HepG2 (cell line): ENCODE measurements around the gene GPS1. TPM values are rescaled to one million over a fixed set of nuclear protein-coding genes. Genes with fewer than 3 reads are reported as not detected.

ENCODE experiments used
- ATF6 ChIP-seq: sonication (generic); formaldehyde crosslinking; conservative IDR thresholded peaks from 2 replicates; pipeline ENCODE4 v1.4.0; 2020; ENCODE audit warnings: missing genetic modification reagents
- FIP1L1 ChIP-seq: fragments of 200-400 bp; formaldehyde crosslinking; IDR thresholded peaks from 2 replicates; pipeline ENCODE4 v1.6.1; 2018; ENCODE audit warnings: low read depth, mild to moderate bottlenecking, low read length, moderate library complexity, borderline replicate concordance; ENCODE audit not compliant: insufficient read depth
- GATAD1 ChIP-seq: IDR thresholded peaks from 2 replicates; pipeline ENCODE4 v1.6.1; 2016; ENCODE audit warnings: missing genetic modification reagents, missing compliant biosample characterization
- KAT8 ChIP-seq: IDR thresholded peaks from 2 replicates; pipeline ENCODE4 v1.6.1; 2016; ENCODE audit warnings: missing genetic modification reagents, missing compliant biosample characterization
- LRRFIP1 ChIP-seq: sonication (generic); formaldehyde crosslinking; conservative IDR thresholded peaks from 2 replicates; pipeline ENCODE4 v1.4.0; 2020; ENCODE audit warnings: missing genetic modification reagents
- NCOA5 ChIP-seq: sonication (generic); formaldehyde crosslinking; IDR thresholded peaks from 2 replicates; pipeline ENCODE4 v1.4.0; 2020; ENCODE audit warnings: missing genetic modification reagents
- NRL ChIP-seq: sonication (generic); formaldehyde crosslinking; IDR thresholded peaks from 2 replicates; pipeline ENCODE4 v1.5.0; 2020; ENCODE audit warnings: missing genetic modification reagents, mild to moderate bottlenecking, moderate library complexity, borderline replicate concordance
- POLR2A ChIP-seq, 2 experiments: IDR thresholded peaks; 2 replicates each; pipeline ENCODE4 v1.6.1; 2011; ENCODE audit warnings: low read depth in 2 of 2, low read length in 2 of 2, mild to moderate bottlenecking in 1 of 2, moderate library complexity in 1 of 2; ENCODE audit not compliant: insufficient read depth in 1 of 2
- RFX3 ChIP-seq: IDR thresholded peaks from 2 replicates; pipeline ENCODE4 v1.6.1; 2016; ENCODE audit warnings: missing biosample characterization, missing genetic modification reagents
- SKI ChIP-seq: fragments of 450-650 bp; IDR thresholded peaks from one replicate; pipeline ENCODE4 v1.6.1; 2018; ENCODE audit warnings: mild to moderate bottlenecking; ENCODE audit not compliant: partially characterized antibody
- SNRNP70 ChIP-seq: fragments of 200-400 bp; formaldehyde crosslinking; IDR thresholded peaks from 2 replicates; pipeline ENCODE4 v1.6.1; 2017; ENCODE audit warnings: mild to moderate bottlenecking, low read depth, low read length, moderate library complexity
- SP5 ChIP-seq: IDR thresholded peaks from 2 replicates; pipeline ENCODE4 v1.6.1; 2016; ENCODE audit warnings: low read depth, borderline replicate concordance
- THRA ChIP-seq: sonication (generic); formaldehyde crosslinking; IDR thresholded peaks from 2 replicates; pipeline ENCODE4 v1.4.0; 2020; ENCODE audit warnings: missing genetic modification reagents, borderline replicate concordance
- ZBTB1 ChIP-seq: sonication (generic); formaldehyde crosslinking; IDR thresholded peaks from 2 replicates; pipeline ENCODE4 v1.4.0; 2020; ENCODE audit warnings: missing genetic modification reagents, borderline replicate concordance
- ZFY ChIP-seq: sonication (generic); formaldehyde crosslinking; IDR thresholded peaks from 2 replicates; pipeline ENCODE4 v1.4.0; 2020; ENCODE audit warnings: missing genetic modification reagents
- ZNF3 ChIP-seq: IDR thresholded peaks from 2 replicates; pipeline ENCODE4 v1.7.0; 2017; ENCODE audit warnings: inconsistent platforms
- ZNF34 ChIP-seq: sonication (generic); formaldehyde crosslinking; IDR thresholded peaks from 2 replicates; pipeline ENCODE4 v1.4.0; 2020; ENCODE audit warnings: mild to moderate bottlenecking, missing genetic modification reagents, borderline replicate concordance
- ZNF747 ChIP-seq: sonication (generic); formaldehyde crosslinking; IDR thresholded peaks from 2 replicates; pipeline ENCODE4 v1.8.1; 2023; ENCODE audit warnings: missing genetic modification reagents, mild to moderate bottlenecking, borderline replicate concordance
- ZNF776 ChIP-seq: sonication (generic); formaldehyde crosslinking; IDR thresholded peaks from 2 replicates; pipeline ENCODE4 v1.4.0; 2020; ENCODE audit warnings: mild to moderate bottlenecking, missing genetic modification reagents
- polyA plus RNA-seq, 8 experiments: library from polyadenylated mRNA; depleted of rRNA in 3 of 8; stranded (reverse) in 7 of 8; unstranded in 1 of 8; fragments of >200 nt; fragmentation: Illumina TruSeq in 4 of 8; extraction: Trizol in 4 of 8; gene quantifications; 2 replicates each; pipeline versions ENCODE4 v1.2.1 to v1.2.3, GENCODE V29; 2011 to 2016; ENCODE audit warnings: low read depth in 4 of 8, missing spikeins in 1 of 8, mixed read lengths in 1 of 8; ENCODE audit not compliant: insufficient read depth in 1 of 8
- total RNA-seq, 5 experiments: library from RNA; depleted of rRNA; stranded (reverse); fragments of >200 nt; fragmentation: Illumina TruSeq; extraction: Trizol; gene quantifications; 2 replicates each; pipeline ENCODE4 v1.2.3, GENCODE V29; 2016; ENCODE audit warnings: low read depth in 1 of 5
- TF ChIP-seq, protein P1 (sequence below): sonication (generic); formaldehyde crosslinking; IDR thresholded peaks from 2 replicates; pipeline ENCODE4 v1.4.0; 2020; ENCODE audit warnings: low read depth, missing genetic modification reagents
- TF ChIP-seq, protein P2 (sequence below): sonication (generic); formaldehyde crosslinking; IDR thresholded peaks from 2 replicates; pipeline ENCODE4 v1.8.1; 2023; ENCODE audit warnings: mild to moderate bottlenecking, missing genetic modification reagents, borderline replicate concordance

Gene GPS1
- total and polyA plus RNA-seq, 2 of the 13 experiments (the other 11 are each of a cell fraction or from before 2014, with no cell fraction given), result 124 to 128 TPM

DNA sequence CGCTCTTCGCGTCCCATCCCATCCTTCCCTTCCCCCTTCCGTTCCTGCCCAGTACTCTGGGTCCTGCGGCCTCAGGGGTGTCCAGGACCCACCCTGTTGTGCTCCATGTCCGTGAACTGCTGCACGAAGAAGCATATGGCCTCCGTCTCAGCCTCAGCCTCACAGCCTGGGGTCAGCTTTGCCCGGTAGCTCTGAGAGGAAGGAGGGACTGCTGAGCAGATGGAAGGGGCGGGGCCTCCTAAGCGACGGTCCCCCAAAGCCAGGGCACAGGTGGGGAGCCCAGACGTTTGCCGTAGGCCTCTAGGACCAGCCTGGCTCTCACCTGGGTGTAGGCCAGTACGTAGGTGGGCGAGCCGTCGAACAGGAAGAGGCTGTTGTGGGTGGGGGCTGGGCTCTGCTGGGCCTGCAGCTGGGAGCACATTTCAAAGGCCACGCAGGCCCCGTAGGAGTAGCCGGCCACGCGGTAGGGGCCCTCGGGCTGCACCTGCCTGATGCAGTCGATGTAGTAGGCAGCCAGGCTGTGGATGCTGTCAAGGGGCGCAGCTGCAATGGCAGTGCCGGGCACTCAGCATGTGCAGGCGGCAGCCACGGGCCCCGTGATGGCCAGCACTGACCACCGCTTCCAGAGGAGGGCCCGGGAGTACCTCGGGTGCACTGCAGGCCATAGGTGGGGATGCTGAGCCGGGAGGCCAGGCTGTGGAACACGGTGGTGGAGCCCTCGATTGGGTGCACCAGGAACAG, 28.5 kb downstream of the GPS1 start (continued):
- no peak for TF ChIP-seq LRRFIP1 (CRISPR knock-in tag)
- TF ChIP-seq, protein P1, sequence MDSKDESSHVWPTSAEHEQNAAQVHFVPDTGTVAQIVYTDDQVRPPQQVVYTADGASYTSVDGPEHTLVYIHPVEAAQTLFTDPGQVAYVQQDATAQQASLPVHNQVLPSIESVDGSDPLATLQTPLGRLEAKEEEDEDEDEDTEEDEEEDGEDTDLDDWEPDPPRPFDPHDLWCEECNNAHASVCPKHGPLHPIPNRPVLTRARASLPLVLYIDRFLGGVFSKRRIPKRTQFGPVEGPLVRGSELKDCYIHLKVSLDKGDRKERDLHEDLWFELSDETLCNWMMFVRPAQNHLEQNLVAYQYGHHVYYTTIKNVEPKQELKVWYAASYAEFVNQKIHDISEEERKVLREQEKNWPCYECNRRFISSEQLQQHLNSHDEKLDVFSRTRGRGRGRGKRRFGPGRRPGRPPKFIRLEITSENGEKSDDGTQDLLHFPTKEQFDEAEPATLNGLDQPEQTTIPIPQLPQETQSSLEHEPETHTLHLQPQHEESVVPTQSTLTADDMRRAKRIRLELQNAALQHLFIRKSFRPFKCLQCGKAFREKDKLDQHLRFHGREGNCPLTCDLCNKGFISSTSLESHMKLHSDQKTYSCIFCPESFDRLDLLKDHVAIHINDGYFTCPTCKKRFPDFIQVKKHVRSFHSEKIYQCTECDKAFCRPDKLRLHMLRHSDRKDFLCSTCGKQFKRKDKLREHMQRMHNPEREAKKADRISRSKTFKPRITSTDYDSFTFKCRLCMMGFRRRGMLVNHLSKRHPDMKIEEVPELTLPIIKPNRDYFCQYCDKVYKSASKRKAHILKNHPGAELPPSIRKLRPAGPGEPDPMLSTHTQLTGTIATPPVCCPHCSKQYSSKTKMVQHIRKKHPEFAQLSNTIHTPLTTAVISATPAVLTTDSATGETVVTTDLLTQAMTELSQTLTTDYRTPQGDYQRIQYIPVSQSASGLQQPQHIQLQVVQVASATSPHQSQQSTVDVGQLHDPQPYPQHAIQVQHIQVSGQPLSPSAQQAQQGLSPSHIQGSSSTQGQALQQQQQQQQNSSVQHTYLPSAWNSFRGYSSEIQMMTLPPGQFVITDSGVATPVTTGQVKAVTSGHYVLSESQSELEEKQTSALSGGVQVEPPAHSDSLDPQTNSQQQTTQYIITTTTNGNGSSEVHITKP (CRISPR knock-in tag), result no peak
- TF ChIP-seq ZNF3 (CRISPR knock-in tag), result no peak
- no peak for TF ChIP-seq SKI
- no peak for TF ChIP-seq ZFY (CRISPR knock-in tag)
- no peak for TF ChIP-seq ATF6 (CRISPR knock-in tag)
- no peak for TF ChIP-seq NRL (CRISPR knock-in tag)
- TF ChIP-seq ZNF776 (CRISPR knock-in tag), result no peak
- TF ChIP-seq NCOA5, result no peak
- TF ChIP-seq ZNF747 (CRISPR knock-in tag), result no peak
- TF ChIP-seq GATAD1 (CRISPR knock-in tag), result no peak
- TF ChIP-seq POLR2A (IDR thresholded peaks at IDR 0.05; ENCODE audit: insufficient read depth in 1 of 2, low read depth in 2 of 2, low read length in 2 of 2), result peak in 1 of 2 experiments; percentile 21; a peak in 1 of 4 replicates
- TF ChIP-seq KAT8, result no peak
- TF ChIP-seq FIP1L1, result no peak
- no peak for TF ChIP-seq ZNF34 (CRISPR knock-in tag)
- TF ChIP-seq RFX3, result no peak
- TF ChIP-seq SNRNP70, result no peak
- no peak for TF ChIP-seq ZBTB1 (CRISPR knock-in tag)
- TF ChIP-seq THRA, result no peak
- no peak for TF ChIP-seq SP5
- TF ChIP-seq, protein P2, sequence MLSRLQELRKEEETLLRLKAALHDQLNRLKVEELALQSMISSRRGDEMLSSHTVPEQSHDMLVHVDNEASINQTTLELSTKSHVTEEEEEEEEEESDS (CRISPR knock-in tag), result no peak
